Measurements from ENCODE around the gene PLEKHH1. TPM values are rescaled to one million over a fixed set of nuclear protein-coding genes. Genes with fewer than 3 reads are reported as not detected.

Gene PLEKHH1
- total and polyA plus RNA-seq, 2 of the 8 experiments (the other 6 are each of a cell fraction or from before 2014, with no cell fraction given) = 28.3 to 33.3 TPM

DNA sequence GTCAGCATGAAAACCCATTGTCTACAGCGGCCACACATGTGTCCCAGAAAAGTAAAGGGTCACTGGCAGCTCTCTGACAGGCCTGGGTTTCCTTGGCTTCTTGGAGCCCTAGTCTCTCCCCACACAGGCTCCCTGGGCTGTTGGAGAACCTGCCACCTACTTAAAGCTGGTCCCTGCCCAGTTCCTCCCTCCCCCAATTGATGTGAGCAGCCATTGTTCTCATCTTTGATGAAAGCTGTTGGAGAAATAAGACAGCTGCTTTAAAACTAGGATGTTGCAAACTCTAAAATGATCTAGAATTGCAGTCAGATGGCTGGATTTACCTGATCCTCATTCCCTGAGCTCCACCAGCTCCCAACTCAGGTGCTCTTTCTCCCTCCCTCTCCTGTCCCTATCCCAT is 4.8 kb upstream of the PLEKHH1 start:
- Histone ChIP-seq H2BK15ac (ENCODE audit: low read length) (no peak overlapping the region), H3K4me3 (ENCODE audit: extremely low read depth in 1 of 4, insufficient read depth in 2 of 4, low read depth in 3 of 4, low read length in 4 of 4) (no peak overlapping the region), H3K56ac (replicated peaks; ENCODE audit: insufficient read length, low read depth, low read length) (no peak overlapping the region), H3K18ac (ENCODE audit: extremely low read depth, low read length) (no peak overlapping the region), H3K14ac (ENCODE audit: insufficient read length) (no peak overlapping the region), H4K5ac (ENCODE audit: insufficient read length, low read depth, low read length) (no peak overlapping the region), H3K79me1 (ENCODE audit: low read depth, low read length) (no peaks in the 10 kb centered on the region), H2BK120ac (replicated peaks; ENCODE audit: low read depth, low read length) (no peak overlapping the region), H3K79me2 (ENCODE audit: control insufficient read depth in 1 of 2, insufficient read depth in 2 of 2, low read length in 2 of 2) (no peaks in the 10 kb centered on the region), H3K9ac (replicated peaks in 1 of 4; ENCODE audit: extremely low read depth in 1 of 4, low read depth in 3 of 4, low read length in 3 of 4) (no peak overlapping the region), H3K4ac (replicated peaks; ENCODE audit: insufficient read length, low read depth, low read length) (no peak overlapping the region), H4K20me1 (replicated peaks in 1 of 2; ENCODE audit: control insufficient read depth in 1 of 2, insufficient read depth in 2 of 2, low read length in 2 of 2) (no peaks in the 10 kb centered on the region), H4K8ac (ENCODE audit: extremely low read depth, insufficient read depth, low read length) (no peak overlapping the region), H3K27ac (ENCODE audit: low read depth, low read length) (no peak overlapping the region), H3K9me3 (ENCODE audit: insufficient read depth in 2 of 2, low read depth in 1 of 2, low read length in 1 of 2) (no peaks in the 10 kb centered on the region), H3K23ac (ENCODE audit: insufficient read length) (no peak overlapping the region), H2AFZ (ENCODE audit: low read length) (no peak overlapping the region), H4K91ac (replicated peaks; ENCODE audit: insufficient read length, low read length) (no peak overlapping the region), H3K4me1 (replicated peaks in 1 of 4; ENCODE audit: control insufficient read depth in 3 of 4, insufficient read depth in 4 of 4, low read length in 3 of 4) (peaks cover 0 to 3% (median 2%) of the 10 kb centered on the region in 4 experiments; a peak in 4 of 7 replicates), H3K27me3 (replicated peaks in 1 of 4; ENCODE audit: control insufficient read depth in 3 of 4, extremely low read depth in 1 of 4, insufficient read depth in 3 of 4, low read length in 3 of 4) (no peaks in the 10 kb centered on the region), H2AK5ac (ENCODE audit: low read depth, low read length) (no peak overlapping the region), H3K4me2 (ENCODE audit: insufficient read depth in 1 of 2, low read depth in 2 of 2, low read length in 2 of 2) (no peak overlapping the region), H3K36me3 (ENCODE audit: control insufficient read depth in 2 of 4, insufficient read depth in 4 of 4, low read length in 3 of 4) (no peaks in the 10 kb centered on the region), H2BK12ac (ENCODE audit: low read depth, low read length) (no peak overlapping the region), H2BK20ac (ENCODE audit: low read length) (no peak overlapping the region), H2BK5ac (ENCODE audit: low read depth, low read length) (no peak overlapping the region), H3K23me2 (ENCODE audit: low read depth, low read length) (no peaks in the 10 kb centered on the region; the same call in 1 of the 2 replicates)
- 100% methylated on average over 1 of the region's 1 CpG; no CpG with 5 or more reads in 1 of the 2 experiments for WGBS, 2 experiments (ENCODE audit: extremely low coverage in 1 of 2, insufficient coverage in 1 of 2, insufficient read length in 1 of 2, insufficient replicate concordance in 2 of 2, low coverage in 1 of 2, low lambda C conversion rate in 2 of 2, missing lambda C conversion rate in 1 of 2)
- no peak for FAIRE-seq
- ChIA-PET CTCF (ENCODE audit: partially characterized antibody) (interaction anchor here (0.9 to 43.6 kb wide), 18 partner anchors 10 to 145 kb away, joined by 3 to 924 read pairs (median 8); partner anchors contain the start of gene PIGH), POLR2A (ENCODE audit: partially characterized antibody) (interaction anchor here (1.0 to 1.2 kb wide), 3 partner anchors 11 to 44 kb away, joined by 3 to 8 read pairs (median 3); no protein-coding TSS in a partner anchor)
- no peak for DNase-seq (ENCODE audit: low read depth in 1 of 2, low spot score in 2 of 2)
- TF ChIP-seq CREB1 (IDR thresholded peaks at IDR 0.05) (no peak), BCL11A (IDR thresholded peaks at IDR 0.05; ENCODE audit: low read depth in 2 of 2, low read length in 2 of 2) (no peak), EP300 (IDR thresholded peaks at IDR 0.05; ENCODE audit: borderline replicate concordance in 1 of 2, low read depth in 2 of 2, low read length in 2 of 2) (no peak), ASH2L (IDR thresholded peaks at IDR 0.05; ENCODE audit: low read length) (no peak), GTF2F1 (IDR thresholded peaks at IDR 0.05; ENCODE audit: borderline replicate concordance, low read depth, low read length) (no peak), TAF7 (optimal IDR thresholded peaks at IDR 0.05; ENCODE audit: borderline replicate concordance, low read depth, low read length) (no peak), EZH2 (IDR thresholded peaks at IDR 0.05; ENCODE audit: low read depth, low read length, severe bottlenecking) (no peak), PHF8 (conservative IDR thresholded peaks at IDR 0.05; ENCODE audit: low read depth, low read length) (no peak), POLR2AphosphoS5 (IDR thresholded peaks at IDR 0.05; ENCODE audit: low read depth, low read length) (no peak), RFX5 (IDR thresholded peaks at IDR 0.05; ENCODE audit: borderline replicate concordance, low read depth, low read length) (no peak), RAD21 (IDR thresholded peaks at IDR 0.05 in 1 of 2, conservative IDR thresholded peaks at IDR 0.05 in 1 of 2; ENCODE audit: low read depth in 2 of 2, low read length in 2 of 2) (no peak), CEBPB (IDR thresholded peaks at IDR 0.05; ENCODE audit: low read depth, low read length) (no peak), FOSL1 (IDR thresholded peaks at IDR 0.05; ENCODE audit: insufficient read depth, low read depth, low read length) (no peak)
